ENCODE data around the gene PRPF19.

DNA sequence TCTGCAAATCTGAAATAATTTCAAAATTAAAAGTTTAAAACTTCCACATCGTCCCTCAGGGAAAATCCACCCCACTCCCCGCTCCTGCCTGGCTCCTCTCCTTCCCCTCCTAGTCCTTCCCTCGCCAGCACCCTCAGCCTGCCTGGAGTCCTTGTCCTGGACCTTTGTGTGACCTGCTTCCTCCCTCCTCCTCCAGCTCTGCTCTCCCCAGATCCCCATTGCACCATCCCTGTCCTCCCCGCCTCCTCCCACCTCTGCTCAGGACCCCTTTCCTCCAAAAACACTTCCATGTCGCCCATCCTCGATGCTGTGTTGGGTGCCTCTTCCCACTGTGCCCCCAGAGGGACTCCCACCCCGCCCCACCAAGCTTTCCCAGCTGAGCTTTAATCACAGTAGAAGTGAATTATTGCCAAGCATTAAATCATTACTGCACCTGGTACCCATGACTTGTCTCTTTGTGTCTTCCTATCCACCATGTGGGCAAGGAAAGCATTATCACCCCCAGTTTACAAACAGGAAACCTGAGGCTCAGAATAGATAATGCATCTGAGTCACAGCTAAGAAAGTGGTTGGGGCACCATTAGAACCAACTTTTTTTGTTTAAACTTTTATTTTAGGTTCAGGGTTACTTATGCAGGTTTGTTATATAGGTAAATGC is 41.4 kb downstream of the PRPF19 start:
- TF ChIP-seq POLR2A (IDR thresholded peaks at IDR 0.05; ENCODE audit: low read depth, low read length) (no peak), POLR2AphosphoS5 (IDR thresholded peaks at IDR 0.05; ENCODE audit: low read depth, low read length) (no peak), SPI1 (IDR thresholded peaks at IDR 0.05; ENCODE audit: low read depth, low read length) (no peak), TAF1 (IDR thresholded peaks at IDR 0.05; ENCODE audit: low read depth, low read length) (no peak), POU2F2 (IDR thresholded peaks at IDR 0.05; ENCODE audit: low read depth, low read length) (no peak)
